Keratinocyte (primary cell): ENCODE measurements around the gene TMEM135.

Experiments used
- EZH2 ChIP-seq: IDR thresholded peaks from one replicate; pipeline ENCODE4 v1.6.1; 2012; ENCODE audit warnings: inconsistent platforms, mild to moderate bottlenecking, low read length, moderate library complexity
- TF ChIP-seq, protein P1 (sequence below), 3 experiments: IDR thresholded peaks in 1 of 3; conservative IDR thresholded peaks in 1 of 3; optimal IDR thresholded peaks in 1 of 3; 2 replicates in 2 of 3; 3 replicates in 1 of 3; pipeline versions ENCODE3 to v1.5.1; 2011; ENCODE audit warnings: low read length in 3 of 3, mild to moderate bottlenecking in 3 of 3, moderate library complexity in 2 of 3, control low read depth in 1 of 3, inconsistent platforms in 1 of 3; ENCODE audit not compliant: insufficient read depth in 2 of 3; ENCODE audit errors: extremely low read depth in 1 of 3

DNA sequence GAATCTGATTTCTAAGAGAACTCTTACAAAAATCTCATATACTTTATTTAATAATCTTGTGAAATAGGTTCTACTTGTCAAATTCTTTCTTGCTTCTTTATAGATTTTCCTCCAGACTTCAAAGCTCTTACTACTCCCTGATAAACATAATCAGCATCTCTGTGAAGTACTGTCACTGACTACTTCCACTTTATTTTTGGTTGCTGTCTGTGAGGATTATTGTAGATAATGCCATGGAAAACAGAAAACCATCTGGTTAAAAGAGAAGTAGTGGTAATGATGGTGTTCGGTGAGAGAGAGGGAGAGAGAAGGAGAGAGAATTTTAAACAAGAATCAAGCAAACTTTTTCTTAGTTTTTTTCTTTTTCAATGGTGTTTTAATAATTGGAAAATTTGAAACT lies 152.3 kb downstream of the TMEM135 start:
- TF ChIP-seq, protein P1, sequence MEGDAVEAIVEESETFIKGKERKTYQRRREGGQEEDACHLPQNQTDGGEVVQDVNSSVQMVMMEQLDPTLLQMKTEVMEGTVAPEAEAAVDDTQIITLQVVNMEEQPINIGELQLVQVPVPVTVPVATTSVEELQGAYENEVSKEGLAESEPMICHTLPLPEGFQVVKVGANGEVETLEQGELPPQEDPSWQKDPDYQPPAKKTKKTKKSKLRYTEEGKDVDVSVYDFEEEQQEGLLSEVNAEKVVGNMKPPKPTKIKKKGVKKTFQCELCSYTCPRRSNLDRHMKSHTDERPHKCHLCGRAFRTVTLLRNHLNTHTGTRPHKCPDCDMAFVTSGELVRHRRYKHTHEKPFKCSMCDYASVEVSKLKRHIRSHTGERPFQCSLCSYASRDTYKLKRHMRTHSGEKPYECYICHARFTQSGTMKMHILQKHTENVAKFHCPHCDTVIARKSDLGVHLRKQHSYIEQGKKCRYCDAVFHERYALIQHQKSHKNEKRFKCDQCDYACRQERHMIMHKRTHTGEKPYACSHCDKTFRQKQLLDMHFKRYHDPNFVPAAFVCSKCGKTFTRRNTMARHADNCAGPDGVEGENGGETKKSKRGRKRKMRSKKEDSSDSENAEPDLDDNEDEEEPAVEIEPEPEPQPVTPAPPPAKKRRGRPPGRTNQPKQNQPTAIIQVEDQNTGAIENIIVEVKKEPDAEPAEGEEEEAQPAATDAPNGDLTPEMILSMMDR (optimal IDR thresholded peaks at IDR 0.05 in 1 of 3, IDR thresholded peaks at IDR 0.05 in 1 of 3, conservative IDR thresholded peaks at IDR 0.05 in 1 of 3; ENCODE audit: extremely low read depth in 1 of 3, insufficient read depth in 2 of 3, low read length in 3 of 3) = no peak
- TF ChIP-seq EZH2 = no peak
